Erythroblast (primary cell): ENCODE measurements around the gene UBTF.
A peak's percentile ranks its signal among the peaks of the same experiment; 100 is the strongest.

ENCODE experiments used
- DNase-seq, 2 experiments: peaks; one replicate each; lab custom pipeline; 2025; lab: John Stamatoyannopoulos, UW
- GATA1 ChIP-seq: IDR thresholded peaks from 2 replicates; pipeline ENCODE4 v1.6.1; 2011; ENCODE audit warnings: low read depth, mild to moderate bottlenecking, control low read depth, low read length, moderate library complexity
- POLR2A ChIP-seq: IDR thresholded peaks from 2 replicates; pipeline ENCODE4 v1.6.1; 2011; ENCODE audit warnings: mild to moderate bottlenecking, low read length

The UBTF gene

GRCh38 chr17:44214230-44214494, 5.3 kb downstream of the UBTF start:
- TF ChIP-seq GATA1: no peak
- TF ChIP-seq POLR2A: no peak
- no peak for DNase-seq

- DNase-seq: no peak
- TF ChIP-seq GATA1 (no peak), POLR2A (peak; percentile 55)
These were observed 5.9 kb downstream of the UBTF start for GRCh38 chr17:44213403-44214229.

- peak; percentile 56 for TF ChIP-seq POLR2A
- TF ChIP-seq GATA1: no peak
- no peak for DNase-seq
These were observed 6.7 kb downstream of the UBTF start for GRCh38 chr17:44212507-44213402.

- no peak for TF ChIP-seq GATA1
- DNase-seq: no peak
These were observed 7.9 kb downstream of the UBTF start for GRCh38 chr17:44211281-44212265.

- TF ChIP-seq GATA1 (no peak), POLR2A (peak; percentile 49)
- DNase-seq: peak; percentile 95 to 96
These were observed 8.9 kb downstream of the UBTF start for GRCh38 chr17:44210342-44211192.

GRCh38 chr17:44209786-44210341, 9.6 kb downstream of the UBTF start:
- DNase-seq: no peak
- TF ChIP-seq POLR2A: no peak
- no peak for TF ChIP-seq GATA1

- TF ChIP-seq GATA1 (no peak), POLR2A (no peak)
- peak; percentile 55 to 73 for DNase-seq
These were observed 11.7 kb downstream of the UBTF start for GRCh38 chr17:44207743-44208142.

- TF ChIP-seq GATA1: no peak
- no peak for TF ChIP-seq POLR2A
- no peak for DNase-seq
These were observed 12.2 kb downstream of the UBTF start for GRCh38 chr17:44207319-44207718.

- no peak for TF ChIP-seq GATA1
- TF ChIP-seq POLR2A: no peak
- DNase-seq: no peak
These were observed 12.7 kb downstream of the UBTF start for GRCh38 chr17:44206825-44207155.

GRCh38 chr17:44205962-44206824, 13.3 kb downstream of the UBTF start:
- no peak for DNase-seq
- TF ChIP-seq GATA1 (no peak), POLR2A (no peak)

GRCh38 chr17:44204441-44204882, 15.0 kb downstream of the UBTF start:
- TF ChIP-seq POLR2A (peak; percentile 33), GATA1 (no peak)
- DNase-seq: peak in 1 of 2 experiments; percentile 75
